Measurements from ENCODE around the gene STAC. TPM values are rescaled to one million over a fixed set of nuclear protein-coding genes. Genes with fewer than 3 reads are reported as not detected.

Gene STAC
- total and polyA plus RNA-seq, 9 of the 15 experiments (the other 6 are each of a cell fraction or from before 2014, with no cell fraction given), result 0.11 TPM; not detected in 8

GRCh38 chr3:36542186-36542585 is 161.9 kb downstream of the STAC start:
- Histone ChIP-seq H2AFZ (ENCODE audit: low read depth, low read length) (no peak overlapping the region), H3K9ac (ENCODE audit: insufficient read depth in 1 of 2, low read depth in 2 of 2, low read length in 2 of 2) (no peak overlapping the region), H3K9me3 (replicated peaks; ENCODE audit: control insufficient read depth, insufficient read depth, low read depth, low read length) (0 out of 2 replicates have a peak, but pooled peaks cover 2% of the 10 kb centered on the region), H4K20me1 (replicated peaks; ENCODE audit: control insufficient read depth, insufficient read depth, low read length) (no peaks in the 10 kb centered on the region), H3K36me3 (ENCODE audit: control insufficient read depth, insufficient read depth, low read length) (no peaks in the 10 kb centered on the region), H3K4me1 (replicated peaks in 1 of 2; ENCODE audit: control insufficient read depth in 2 of 2, insufficient read depth in 2 of 2, low read length in 2 of 2) (no peaks in the 10 kb centered on the region), H3K9me1 (ENCODE audit: control insufficient read depth, insufficient read depth, low read length) (no peaks in the 10 kb centered on the region), H3K79me2 (ENCODE audit: control insufficient read depth, insufficient read depth, low read length) (no peaks in the 10 kb centered on the region), H3K4me3 (no peak overlapping the region), H3K4me2 (ENCODE audit: insufficient read depth, low read length) (no peak overlapping the region), H3K27ac (ENCODE audit: extremely low read depth, low read depth, low read length) (no peak overlapping the region), H3K27me3 (ENCODE audit: control insufficient read depth in 2 of 2, insufficient read depth in 2 of 2, low read length in 2 of 2) (no peaks in the 10 kb centered on the region)
- intact Hi-C loops (cut with micrococcal nuclease) (no loop called here), in situ Hi-C loops (cut with MboI) (no loop called here)
- TF ChIP-seq RBM14 (IDR thresholded peaks at IDR 0.05; ENCODE audit: borderline replicate concordance, insufficient read depth, low read depth, low read length) (no peak), U2AF2 (optimal IDR thresholded peaks at IDR 0.05; ENCODE audit: low read depth, low read length) (no peak), NFE2L1 (tag; IDR thresholded peaks at IDR 0.05; ENCODE audit: borderline replicate concordance, low read depth) (no peak), MXD1 (CRISPR knock-in tag; IDR thresholded peaks at IDR 0.05; ENCODE audit: borderline replicate concordance, poor library complexity, severe bottlenecking) (no peak), FOXA1 (IDR thresholded peaks at IDR 0.05; ENCODE audit: borderline replicate concordance) (no peak), PTRF (tag; IDR thresholded peaks at IDR 0.05) (no peak), POLR2G (IDR thresholded peaks at IDR 0.05; ENCODE audit: low read depth, low read length) (no peak), ZFX (CRISPR knock-in tag; IDR thresholded peaks at IDR 0.05) (no peak), TAF7 (tag; IDR thresholded peaks at IDR 0.05) (no peak), ETV5 (CRISPR knock-in tag; IDR thresholded peaks at IDR 0.05; ENCODE audit: low read depth) (no peak), RFX5 (IDR thresholded peaks at IDR 0.05; ENCODE audit: low read depth, low read length) (no peak), ZKSCAN8 (CRISPR knock-in tag; IDR thresholded peaks at IDR 0.05) (no peak), PTTG1 (tag; IDR thresholded peaks at IDR 0.05; ENCODE audit: low read depth) (no peak), CBX3 (IDR thresholded peaks at IDR 0.05; ENCODE audit: borderline replicate concordance in 1 of 2, low read length in 2 of 2) (no peak), SLC30A9 (CRISPR knock-in tag; IDR thresholded peaks at IDR 0.05) (no peak), GABPB1 (CRISPR knock-in tag; IDR thresholded peaks at IDR 0.05) (no peak), BRF1 (IDR thresholded peaks at IDR 0.05; ENCODE audit: borderline replicate concordance, extremely low read depth, insufficient read length) (no peak), XRCC3 (IDR thresholded peaks at IDR 0.05) (no peak)
- TF ChIP-seq, protein P1, sequence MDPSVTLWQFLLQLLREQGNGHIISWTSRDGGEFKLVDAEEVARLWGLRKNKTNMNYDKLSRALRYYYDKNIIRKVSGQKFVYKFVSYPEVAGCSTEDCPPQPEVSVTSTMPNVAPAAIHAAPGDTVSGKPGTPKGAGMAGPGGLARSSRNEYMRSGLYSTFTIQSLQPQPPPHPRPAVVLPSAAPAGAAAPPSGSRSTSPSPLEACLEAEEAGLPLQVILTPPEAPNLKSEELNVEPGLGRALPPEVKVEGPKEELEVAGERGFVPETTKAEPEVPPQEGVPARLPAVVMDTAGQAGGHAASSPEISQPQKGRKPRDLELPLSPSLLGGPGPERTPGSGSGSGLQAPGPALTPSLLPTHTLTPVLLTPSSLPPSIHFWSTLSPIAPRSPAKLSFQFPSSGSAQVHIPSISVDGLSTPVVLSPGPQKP (CRISPR knock-in tag; IDR thresholded peaks at IDR 0.05), result no peak
- TF ChIP-seq, protein P2, sequence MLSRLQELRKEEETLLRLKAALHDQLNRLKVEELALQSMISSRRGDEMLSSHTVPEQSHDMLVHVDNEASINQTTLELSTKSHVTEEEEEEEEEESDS (CRISPR knock-in tag; IDR thresholded peaks at IDR 0.05), result no peak
- CTCF ChIA-PET (ENCODE audit: low intra/inter-chr PET ratio), result no interaction called here
- no peak for FAIRE-seq
- 0% methylated on average over 2 of the region's 2 CpGs for WGBS (ENCODE audit: insufficient coverage, low coverage, missing lambda C conversion rate)
- BruUV-seq (replicated peaks), result no TSS peak
- POLR2A ChIA-PET, result no interaction called here
- no peak for DNase-seq (ENCODE audit: extremely low read depth in 1 of 4, low spot score in 3 of 4)
- no peak for ATAC-seq

Measured in K562 (cell line).